ENCODE data around the gene DAW1. TPM values are rescaled to one million over a fixed set of nuclear protein-coding genes. Genes with fewer than 3 reads are reported as not detected.

DAW1 gene
- total and polyA plus RNA-seq, 10 of the 15 experiments (the other 5 are each of a cell fraction or from before 2014, with no cell fraction given): 0.04 TPM; not detected in 9

DNA sequence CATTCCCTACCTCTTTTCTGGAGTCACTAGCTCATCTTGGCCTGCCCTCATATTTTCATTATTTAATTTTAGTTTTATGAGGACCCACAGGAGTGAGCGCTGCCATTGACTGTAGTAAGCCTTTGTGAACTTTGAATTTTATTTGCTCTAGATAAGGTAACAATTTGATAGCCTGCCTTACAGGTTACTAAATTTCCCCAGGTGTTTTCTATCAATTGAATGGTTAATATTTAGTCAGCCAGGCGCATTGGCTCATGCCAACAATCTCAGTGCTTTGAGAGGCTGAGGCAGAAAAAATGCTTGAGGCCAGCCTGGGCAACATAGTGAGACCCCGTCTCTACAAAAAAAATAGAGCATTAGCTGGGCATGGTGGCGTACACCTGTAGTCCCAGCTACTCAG lies 50.2 kb downstream of the DAW1 start:
- H4K20me1 ChIP-seq (ENCODE audit: control insufficient read depth, insufficient read depth): no peaks in the 10 kb centered on the region
- no peaks in the 10 kb centered on the region for H3K4me1 ChIP-seq (ENCODE audit: control insufficient read depth, insufficient read depth, low read length)
- no peak overlapping the region for H3K9ac ChIP-seq (ENCODE audit: control insufficient read depth, insufficient read depth, low read length)
- in situ Hi-C loops (cut with MboI) (no loop called here), intact Hi-C loops (cut with micrococcal nuclease; ENCODE audit: unreplicated experiment) (no loop called here)
- no peak overlapping the region for H3K4me3 ChIP-seq
- H3K4me2 ChIP-seq (ENCODE audit: control insufficient read depth, insufficient read depth): no peak overlapping the region
- H3K79me2 ChIP-seq (ENCODE audit: control insufficient read depth, insufficient read depth, low read length): no peaks in the 10 kb centered on the region
- 5% methylated on average over 4 of the region's 4 CpGs for WGBS (ENCODE audit: insufficient coverage, insufficient replicate concordance, low lambda C conversion rate, missing lambda C conversion rate)
- ChIA-PET POLR2A (no interaction called here), CTCF (interaction anchor here (0.9 kb wide), 1 partner anchor 59 kb away, joined by 3 read pairs; no protein-coding TSS in a partner anchor), SMC1A (ENCODE audit: uncharacterized antibody, unreplicated experiment) (no interaction called here), RAD21 (ENCODE audit: unreplicated experiment) (no interaction called here)
- no TSS peak for BruUV-seq (replicated peaks)
- DNase-seq (ENCODE audit: low read depth, low spot score) (no peak), FAIRE-seq (no peak), ATAC-seq (no peak)
- TF ChIP-seq RUNX3 (IDR thresholded peaks at IDR 0.05; ENCODE audit: low read length) (no peak), FOXK2 (IDR thresholded peaks at IDR 0.05) (no peak), TCF7 (IDR thresholded peaks at IDR 0.05; ENCODE audit: borderline replicate concordance) (no peak), BMI1 (IDR thresholded peaks at IDR 0.05; ENCODE audit: borderline replicate concordance) (no peak), YBX1 (IDR thresholded peaks at IDR 0.05) (no peak), IKZF2 (IDR thresholded peaks at IDR 0.05) (no peak), STAT3 (IDR thresholded peaks at IDR 0.05; ENCODE audit: low read depth, low read length) (no peak), JUND (IDR thresholded peaks at IDR 0.05; ENCODE audit: low read depth, low read length) (no peak)
- TF ChIP-seq, protein P1, sequence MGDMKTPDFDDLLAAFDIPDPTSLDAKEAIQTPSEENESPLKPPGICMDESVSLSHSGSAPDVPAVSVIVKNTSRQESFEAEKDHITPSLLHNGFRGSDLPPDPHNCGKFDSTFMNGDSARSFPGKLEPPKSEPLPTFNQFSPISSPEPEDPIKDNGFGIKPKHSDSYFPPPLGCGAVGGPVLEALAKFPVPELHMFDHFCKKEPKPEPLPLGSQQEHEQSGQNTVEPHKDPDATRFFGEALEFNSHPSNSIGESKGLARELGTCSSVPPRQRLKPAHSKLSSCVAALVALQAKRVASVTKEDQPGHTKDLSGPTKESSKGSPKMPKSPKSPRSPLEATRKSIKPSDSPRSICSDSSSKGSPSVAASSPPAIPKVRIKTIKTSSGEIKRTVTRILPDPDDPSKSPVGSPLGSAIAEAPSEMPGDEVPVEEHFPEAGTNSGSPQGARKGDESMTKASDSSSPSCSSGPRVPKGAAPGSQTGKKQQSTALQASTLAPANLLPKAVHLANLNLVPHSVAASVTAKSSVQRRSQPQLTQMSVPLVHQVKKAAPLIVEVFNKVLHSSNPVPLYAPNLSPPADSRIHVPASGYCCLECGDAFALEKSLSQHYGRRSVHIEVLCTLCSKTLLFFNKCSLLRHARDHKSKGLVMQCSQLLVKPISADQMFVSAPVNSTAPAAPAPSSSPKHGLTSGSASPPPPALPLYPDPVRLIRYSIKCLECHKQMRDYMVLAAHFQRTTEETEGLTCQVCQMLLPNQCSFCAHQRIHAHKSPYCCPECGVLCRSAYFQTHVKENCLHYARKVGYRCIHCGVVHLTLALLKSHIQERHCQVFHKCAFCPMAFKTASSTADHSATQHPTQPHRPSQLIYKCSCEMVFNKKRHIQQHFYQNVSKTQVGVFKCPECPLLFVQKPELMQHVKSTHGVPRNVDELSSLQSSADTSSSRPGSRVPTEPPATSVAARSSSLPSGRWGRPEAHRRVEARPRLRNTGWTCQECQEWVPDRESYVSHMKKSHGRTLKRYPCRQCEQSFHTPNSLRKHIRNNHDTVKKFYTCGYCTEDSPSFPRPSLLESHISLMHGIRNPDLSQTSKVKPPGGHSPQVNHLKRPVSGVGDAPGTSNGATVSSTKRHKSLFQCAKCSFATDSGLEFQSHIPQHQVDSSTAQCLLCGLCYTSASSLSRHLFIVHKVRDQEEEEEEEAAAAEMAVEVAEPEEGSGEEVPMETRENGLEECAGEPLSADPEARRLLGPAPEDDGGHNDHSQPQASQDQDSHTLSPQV (IDR thresholded peaks at IDR 0.05): no peak
- TF ChIP-seq, protein P2, sequence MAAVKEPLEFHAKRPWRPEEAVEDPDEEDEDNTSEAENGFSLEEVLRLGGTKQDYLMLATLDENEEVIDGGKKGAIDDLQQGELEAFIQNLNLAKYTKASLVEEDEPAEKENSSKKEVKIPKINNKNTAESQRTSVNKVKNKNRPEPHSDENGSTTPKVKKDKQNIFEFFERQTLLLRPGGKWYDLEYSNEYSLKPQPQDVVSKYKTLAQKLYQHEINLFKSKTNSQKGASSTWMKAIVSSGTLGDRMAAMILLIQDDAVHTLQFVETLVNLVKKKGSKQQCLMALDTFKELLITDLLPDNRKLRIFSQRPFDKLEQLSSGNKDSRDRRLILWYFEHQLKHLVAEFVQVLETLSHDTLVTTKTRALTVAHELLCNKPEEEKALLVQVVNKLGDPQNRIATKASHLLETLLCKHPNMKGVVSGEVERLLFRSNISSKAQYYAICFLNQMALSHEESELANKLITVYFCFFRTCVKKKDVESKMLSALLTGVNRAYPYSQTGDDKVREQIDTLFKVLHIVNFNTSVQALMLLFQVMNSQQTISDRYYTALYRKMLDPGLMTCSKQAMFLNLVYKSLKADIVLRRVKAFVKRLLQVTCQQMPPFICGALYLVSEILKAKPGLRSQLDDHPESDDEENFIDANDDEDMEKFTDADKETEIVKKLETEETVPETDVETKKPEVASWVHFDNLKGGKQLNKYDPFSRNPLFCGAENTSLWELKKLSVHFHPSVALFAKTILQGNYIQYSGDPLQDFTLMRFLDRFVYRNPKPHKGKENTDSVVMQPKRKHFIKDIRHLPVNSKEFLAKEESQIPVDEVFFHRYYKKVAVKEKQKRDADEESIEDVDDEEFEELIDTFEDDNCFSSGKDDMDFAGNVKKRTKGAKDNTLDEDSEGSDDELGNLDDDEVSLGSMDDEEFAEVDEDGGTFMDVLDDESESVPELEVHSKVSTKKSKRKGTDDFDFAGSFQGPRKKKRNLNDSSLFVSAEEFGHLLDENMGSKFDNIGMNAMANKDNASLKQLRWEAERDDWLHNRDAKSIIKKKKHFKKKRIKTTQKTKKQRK (IDR thresholded peaks at IDR 0.05; ENCODE audit: low read depth, low read length): no peak
- no peaks in the 10 kb centered on the region for H3K27me3 ChIP-seq (replicated peaks in 1 of 2; ENCODE audit: control insufficient read depth in 2 of 2, insufficient read depth in 2 of 2, low read length in 1 of 2)
- no peak overlapping the region for H2AFZ ChIP-seq (ENCODE audit: control insufficient read depth, low read depth, low read length)
- H3K36me3 ChIP-seq (ENCODE audit: control insufficient read depth in 2 of 2, insufficient read depth in 2 of 2, low read length in 1 of 2): no peaks in the 10 kb centered on the region
- H3K27ac ChIP-seq (ENCODE audit: control insufficient read depth, insufficient read depth): no peak overlapping the region
- no peaks in the 10 kb centered on the region for H3K9me3 ChIP-seq (replicated peaks; ENCODE audit: control insufficient read depth, insufficient read depth, low read length)

Measured in GM12878 (cell line).